ENCODE data around the gene ADAMTS12. TPM values are rescaled to one million over a fixed set of nuclear protein-coding genes. Genes with fewer than 3 reads are reported as not detected.

ADAMTS12 gene
- total RNA-seq, 2 experiments from 2014 or later: not detected

DNA sequence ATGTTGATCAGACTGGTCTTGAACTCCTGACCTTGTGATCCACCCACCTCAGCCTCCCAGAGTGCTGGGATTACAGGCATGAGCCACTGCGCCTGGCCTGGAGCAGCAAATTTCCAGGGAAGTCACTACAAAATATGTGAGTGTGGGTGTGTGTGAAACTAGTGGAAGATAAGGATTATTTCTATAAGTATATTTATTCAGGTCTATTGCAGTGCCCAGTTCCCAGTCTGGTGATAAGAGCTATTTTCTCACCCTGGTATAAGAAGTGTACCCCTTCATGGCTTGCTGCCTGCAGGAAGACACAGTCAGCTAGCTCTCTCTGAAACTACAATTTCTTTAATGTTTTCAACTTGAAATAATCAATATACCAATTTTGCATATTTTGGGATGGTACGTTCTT, 414.0 kb downstream of the ADAMTS12 start:
- ChIA-PET POLR2A (interaction anchor here (1.1 kb wide), 1 partner anchor 8 kb away, joined by 3 read pairs; no protein-coding TSS in a partner anchor), CTCF (no interaction called here)
- no peak overlapping the region for H3K27ac Mint-ChIP-seq
- no peaks in the 10 kb centered on the region for H3K4me1 Mint-ChIP-seq (ENCODE audit: low read depth)
- H3K36me3 Mint-ChIP-seq (ENCODE audit: low read depth): peaks cover 57% of the 10 kb centered on the region
- H3K9me3 Mint-ChIP-seq: peaks cover 4% of the 10 kb centered on the region
- no peak overlapping the region for H3K4me3 Mint-ChIP-seq
- DNase-seq: no peak
- TF ChIP-seq, protein P1, sequence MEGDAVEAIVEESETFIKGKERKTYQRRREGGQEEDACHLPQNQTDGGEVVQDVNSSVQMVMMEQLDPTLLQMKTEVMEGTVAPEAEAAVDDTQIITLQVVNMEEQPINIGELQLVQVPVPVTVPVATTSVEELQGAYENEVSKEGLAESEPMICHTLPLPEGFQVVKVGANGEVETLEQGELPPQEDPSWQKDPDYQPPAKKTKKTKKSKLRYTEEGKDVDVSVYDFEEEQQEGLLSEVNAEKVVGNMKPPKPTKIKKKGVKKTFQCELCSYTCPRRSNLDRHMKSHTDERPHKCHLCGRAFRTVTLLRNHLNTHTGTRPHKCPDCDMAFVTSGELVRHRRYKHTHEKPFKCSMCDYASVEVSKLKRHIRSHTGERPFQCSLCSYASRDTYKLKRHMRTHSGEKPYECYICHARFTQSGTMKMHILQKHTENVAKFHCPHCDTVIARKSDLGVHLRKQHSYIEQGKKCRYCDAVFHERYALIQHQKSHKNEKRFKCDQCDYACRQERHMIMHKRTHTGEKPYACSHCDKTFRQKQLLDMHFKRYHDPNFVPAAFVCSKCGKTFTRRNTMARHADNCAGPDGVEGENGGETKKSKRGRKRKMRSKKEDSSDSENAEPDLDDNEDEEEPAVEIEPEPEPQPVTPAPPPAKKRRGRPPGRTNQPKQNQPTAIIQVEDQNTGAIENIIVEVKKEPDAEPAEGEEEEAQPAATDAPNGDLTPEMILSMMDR (IDR thresholded peaks at IDR 0.05): no peak
- no peak for ATAC-seq
- intact Hi-C loops (cut with micrococcal nuclease): no loop called here
- H3K27me3 Mint-ChIP-seq: no peaks in the 10 kb centered on the region

DNA sequence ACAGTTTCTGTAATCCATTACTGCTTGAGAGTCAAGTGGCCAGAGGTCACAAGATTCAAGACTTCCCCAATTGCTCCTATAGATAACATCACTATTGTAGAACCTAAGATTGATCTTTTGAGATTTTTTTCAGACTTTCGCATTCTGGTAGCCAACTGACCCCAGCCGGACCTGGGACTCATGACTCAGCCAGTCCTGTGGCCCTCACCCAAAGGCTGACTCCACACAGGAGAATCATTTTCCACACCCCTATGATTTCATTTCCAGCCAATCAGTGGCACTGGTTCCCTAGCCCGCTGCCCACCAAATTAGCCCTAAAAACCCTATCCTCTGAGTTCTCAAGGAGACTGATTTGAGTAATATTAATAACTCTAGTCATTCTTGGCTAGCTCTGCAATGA, 414.8 kb downstream of the ADAMTS12 start:
- Mint-ChIP-seq H3K4me1 (ENCODE audit: low read depth) (no peaks in the 10 kb centered on the region), H3K9me3 (peaks cover 4% of the 10 kb centered on the region), H3K27me3 (no peaks in the 10 kb centered on the region), H3K4me3 (no peak overlapping the region), H3K36me3 (ENCODE audit: low read depth) (peaks cover 62% of the 10 kb centered on the region), H3K27ac (no peak overlapping the region)
- POLR2A ChIA-PET: no interaction called here
- DNase-seq (no peak), ATAC-seq (no peak)
- TF ChIP-seq, protein P1 (IDR thresholded peaks at IDR 0.05): no peak
- CTCF ChIA-PET: no interaction called here
- intact Hi-C loops (cut with micrococcal nuclease): no loop called here

DNA sequence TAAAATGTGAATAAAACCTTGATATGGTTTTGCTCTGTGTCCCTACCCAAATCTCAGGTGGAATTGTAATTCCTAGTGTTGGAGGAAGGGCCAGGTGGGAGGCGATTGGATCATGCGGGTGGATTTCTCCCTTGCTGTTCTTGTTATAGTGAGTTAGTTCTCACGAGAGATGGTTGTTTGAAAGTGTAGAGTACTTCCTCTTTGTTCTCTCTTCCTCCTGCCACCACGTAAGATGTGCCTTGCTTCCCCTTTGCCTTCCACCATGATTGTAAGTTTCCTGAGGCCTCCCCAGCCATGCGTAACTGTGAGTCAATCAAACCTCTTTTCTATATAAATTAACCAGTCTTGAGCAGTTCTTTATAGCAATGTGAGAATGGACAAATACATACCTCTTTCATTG, 416.1 kb downstream of the ADAMTS12 start:
- H3K4me3 Mint-ChIP-seq: no peak overlapping the region

DNA sequence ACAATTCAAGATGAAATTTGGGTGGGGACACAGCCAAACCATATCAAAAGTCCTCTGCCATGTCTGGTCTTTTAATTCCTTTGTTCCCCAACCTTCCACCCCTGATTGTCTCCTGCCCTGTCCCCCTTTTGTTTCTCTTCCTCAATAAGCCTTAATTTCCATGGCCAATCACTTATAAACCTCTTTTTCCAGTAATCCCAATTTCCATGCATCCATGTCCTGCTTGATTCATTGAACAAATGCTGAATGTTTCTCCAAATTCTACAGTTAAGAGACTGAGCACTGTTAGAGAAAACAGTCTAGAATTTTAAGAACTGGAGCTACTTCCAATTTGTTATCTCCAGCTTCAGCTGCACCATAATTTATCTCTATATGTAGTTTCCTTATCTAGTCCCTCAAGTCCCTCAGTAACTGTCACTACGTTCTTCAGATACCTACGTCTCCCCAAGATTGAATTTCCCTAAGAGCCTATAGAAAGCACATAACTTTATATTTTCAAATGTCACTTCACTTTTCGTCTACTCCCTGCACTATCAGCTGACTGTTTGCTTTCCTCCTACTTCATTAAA, 416.8 kb downstream of the ADAMTS12 start:
- TF ChIP-seq, protein P1 (IDR thresholded peaks at IDR 0.05): no peak
- POLR2A ChIA-PET: interaction anchor here (0.6 to 1.1 kb wide), 2 partner anchors 38 to 47 kb away, joined by 3 read pairs; no protein-coding TSS in a partner anchor
- H3K9me3 Mint-ChIP-seq: peaks cover 4% of the 10 kb centered on the region
- no peaks in the 10 kb centered on the region for H3K27me3 Mint-ChIP-seq
- H3K36me3 Mint-ChIP-seq (ENCODE audit: low read depth): peaks cover 72% of the 10 kb centered on the region
- intact Hi-C loops (cut with micrococcal nuclease): no loop called here
- H3K4me3 Mint-ChIP-seq: no peak overlapping the region
- ATAC-seq (no peak), DNase-seq (no peak)
- CTCF ChIA-PET: no interaction called here
- H3K27ac Mint-ChIP-seq: no peak overlapping the region
- H3K4me1 Mint-ChIP-seq (ENCODE audit: low read depth): no peaks in the 10 kb centered on the region

More for the DNA sequence above, 416.1 kb downstream of the ADAMTS12 start:
- no peak for DNase-seq
- POLR2A ChIA-PET: interaction anchor here (1.1 kb wide), 1 partner anchor 38 kb away, joined by 3 read pairs; no protein-coding TSS in a partner anchor
- H3K36me3 Mint-ChIP-seq (ENCODE audit: low read depth): peaks cover 71% of the 10 kb centered on the region
- no peaks in the 10 kb centered on the region for H3K4me1 Mint-ChIP-seq (ENCODE audit: low read depth)
- H3K27ac Mint-ChIP-seq: no peak overlapping the region
- TF ChIP-seq, protein P1 (IDR thresholded peaks at IDR 0.05): no peak
- H3K27me3 Mint-ChIP-seq: no peaks in the 10 kb centered on the region
- peaks cover 4% of the 10 kb centered on the region for H3K9me3 Mint-ChIP-seq
- intact Hi-C loops (cut with micrococcal nuclease): no loop called here
- CTCF ChIA-PET: no interaction called here
- no peak for ATAC-seq

DNA sequence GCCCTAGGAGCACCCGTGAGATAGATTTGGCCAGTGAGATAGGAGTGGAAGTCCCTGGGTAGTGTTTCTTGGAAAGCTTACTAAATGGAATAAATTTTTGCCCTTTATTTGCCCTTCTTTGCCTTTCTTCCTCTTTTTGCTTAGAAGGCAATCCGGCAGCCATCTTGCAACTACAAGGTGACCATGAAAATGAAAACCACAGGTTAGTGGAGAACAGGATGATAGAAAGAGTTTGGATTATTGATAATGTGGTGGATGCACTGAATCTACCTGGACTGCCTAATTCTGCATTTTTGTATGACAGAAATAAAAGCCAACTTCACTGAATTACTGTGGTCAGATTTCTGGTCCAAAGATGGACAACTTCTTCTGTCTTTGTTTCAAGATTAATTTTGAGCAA, 417.8 kb downstream of the ADAMTS12 start:
- no peaks in the 10 kb centered on the region for H3K4me1 Mint-ChIP-seq (ENCODE audit: low read depth)
- no peak overlapping the region for H3K4me3 Mint-ChIP-seq
- CTCF ChIA-PET: no interaction called here
- H3K27me3 Mint-ChIP-seq: no peaks in the 10 kb centered on the region
- H3K9me3 Mint-ChIP-seq: peaks cover 4% of the 10 kb centered on the region
- DNase-seq (no peak), ATAC-seq (no peak)
- TF ChIP-seq, protein P1 (IDR thresholded peaks at IDR 0.05): no peak
- POLR2A ChIA-PET: no interaction called here
- intact Hi-C loops (cut with micrococcal nuclease): no loop called here
- peaks cover 71% of the 10 kb centered on the region for H3K36me3 Mint-ChIP-seq (ENCODE audit: low read depth)
- no peak overlapping the region for H3K27ac Mint-ChIP-seq

Other genes with a start within 250 kb of the ADAMTS12 start
- not detected for gene RXFP3, start 44.4 kb upstream of the ADAMTS12 start, total RNA-seq
- not detected for gene SLC45A2, start 92.7 kb upstream of the ADAMTS12 start, total RNA-seq
- 1 to 10 TPM; 6.5 to 7.7 TPM for gene AMACR, start 116.1 kb upstream of the ADAMTS12 start, total RNA-seq
- 1 to 10 TPM; 1.3 to 1.4 TPM for gene C1QTNF3, start 151.2 kb upstream of the ADAMTS12 start, total RNA-seq

Data from activated CD8-positive, alpha-beta T cell treated with anti-CD3 and anti-CD28 coated beads for 36 hours (primary cell).